C4-2B (cell line): Measurements from ENCODE around the gene CST9L.

ENCODE experiments used
- H3K27ac ChIP-seq: fragments of 450-650 bp; 2 replicates; pipeline ENCODE4 v1.5.1; 2017
- CTCF ChIP-seq: fragments of 450-650 bp; conservative IDR thresholded peaks from 2 replicates; pipeline ENCODE4 v1.5.1; 2017; ENCODE audit warnings: mild to moderate bottlenecking
- ZFX ChIP-seq: fragments of 450-650 bp; IDR thresholded peaks from 2 replicates; pipeline ENCODE4 v1.6.1; 2017

The CST9L gene

GRCh38 chr20:23570178-23570760 is 2.0 kb upstream of the CST9L start:
- TF ChIP-seq CTCF (no peak), ZFX (no peak)
- H3K27ac ChIP-seq = no peak overlapping the region

GRCh38 chr20:23569570-23569969 is 1.3 kb upstream of the CST9L start:
- no peak overlapping the region for H3K27ac ChIP-seq
- TF ChIP-seq ZFX (no peak), CTCF (no peak)

- no peak overlapping the region for H3K27ac ChIP-seq
- TF ChIP-seq ZFX (no peak), CTCF (no peak)
These were observed 667 bp upstream of the CST9L start for GRCh38 chr20:23568971-23569330.

- H3K27ac ChIP-seq = no peak overlapping the region
- TF ChIP-seq CTCF (no peak), ZFX (no peak)
These were observed 1.9 kb downstream of the CST9L start for GRCh38 chr20:23566199-23566932.

- TF ChIP-seq ZFX (no peak), CTCF (no peak)
These were observed 2.7 kb downstream of the CST9L start for GRCh38 chr20:23565503-23566045.

GRCh38 chr20:23564927-23565326 is 3.4 kb downstream of the CST9L start:
- no peak for TF ChIP-seq ZFX
- no peak for TF ChIP-seq CTCF
- no peak overlapping the region for H3K27ac ChIP-seq

More at GRCh38 chr20:23565503-23566045, 2.7 kb downstream of the CST9L start:
- no peak overlapping the region for H3K27ac ChIP-seq

- H3K27ac ChIP-seq = no peak overlapping the region
- TF ChIP-seq ZFX (no peak), CTCF (no peak)
These were observed 5.5 kb downstream of the CST9L start for GRCh38 chr20:23562721-23563342.
